ENCODE results near the gene SLC5A2.

The SLC5A2 gene

GRCh38 chr16:31458844-31459686, 23.9 kb upstream of the SLC5A2 start, which contains the start of gene ARMC5 (continued):
- TF ChIP-seq, protein P1, sequence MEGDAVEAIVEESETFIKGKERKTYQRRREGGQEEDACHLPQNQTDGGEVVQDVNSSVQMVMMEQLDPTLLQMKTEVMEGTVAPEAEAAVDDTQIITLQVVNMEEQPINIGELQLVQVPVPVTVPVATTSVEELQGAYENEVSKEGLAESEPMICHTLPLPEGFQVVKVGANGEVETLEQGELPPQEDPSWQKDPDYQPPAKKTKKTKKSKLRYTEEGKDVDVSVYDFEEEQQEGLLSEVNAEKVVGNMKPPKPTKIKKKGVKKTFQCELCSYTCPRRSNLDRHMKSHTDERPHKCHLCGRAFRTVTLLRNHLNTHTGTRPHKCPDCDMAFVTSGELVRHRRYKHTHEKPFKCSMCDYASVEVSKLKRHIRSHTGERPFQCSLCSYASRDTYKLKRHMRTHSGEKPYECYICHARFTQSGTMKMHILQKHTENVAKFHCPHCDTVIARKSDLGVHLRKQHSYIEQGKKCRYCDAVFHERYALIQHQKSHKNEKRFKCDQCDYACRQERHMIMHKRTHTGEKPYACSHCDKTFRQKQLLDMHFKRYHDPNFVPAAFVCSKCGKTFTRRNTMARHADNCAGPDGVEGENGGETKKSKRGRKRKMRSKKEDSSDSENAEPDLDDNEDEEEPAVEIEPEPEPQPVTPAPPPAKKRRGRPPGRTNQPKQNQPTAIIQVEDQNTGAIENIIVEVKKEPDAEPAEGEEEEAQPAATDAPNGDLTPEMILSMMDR (tag by site-specific recombination; IDR thresholded peaks at IDR 0.05) = peak; percentile 89
- TF ChIP-seq SP7 (tag by site-specific recombination; IDR thresholded peaks at IDR 0.05) = peak; percentile 65
- peak; percentile 62 for TF ChIP-seq EGR2 (tag by site-specific recombination; IDR thresholded peaks at IDR 0.05; ENCODE audit: low read depth)
- peak; percentile 97 for TF ChIP-seq SP3 (tag by site-specific recombination; IDR thresholded peaks at IDR 0.05)
- TF ChIP-seq ZNF394 (tag by site-specific recombination; IDR thresholded peaks at IDR 0.05; ENCODE audit: borderline replicate concordance) = peak; percentile 80; the same call in 1 of the 2 replicates
- no peak for TF ChIP-seq ZNF114 (tag by site-specific recombination; IDR thresholded peaks at IDR 0.05)
- TF ChIP-seq YY2 (tag by site-specific recombination; IDR thresholded peaks at IDR 0.05) = peak; percentile 93
- no peak for TF ChIP-seq TSHZ1 (tag by site-specific recombination; IDR thresholded peaks at IDR 0.05; ENCODE audit: borderline replicate concordance)
- peak; percentile 36; the same call in 1 of the 2 replicates for TF ChIP-seq ZNF660 (tag by site-specific recombination; IDR thresholded peaks at IDR 0.05)
- TF ChIP-seq ZBTB11 (tag by site-specific recombination; conservative IDR thresholded peaks at IDR 0.05; ENCODE audit: low read depth) = peak; percentile 94
- TF ChIP-seq ZBTB48 (tag by site-specific recombination; IDR thresholded peaks at IDR 0.05) = peak; percentile 80; the same call in 1 of the 2 replicates
- TF ChIP-seq, protein P2, sequence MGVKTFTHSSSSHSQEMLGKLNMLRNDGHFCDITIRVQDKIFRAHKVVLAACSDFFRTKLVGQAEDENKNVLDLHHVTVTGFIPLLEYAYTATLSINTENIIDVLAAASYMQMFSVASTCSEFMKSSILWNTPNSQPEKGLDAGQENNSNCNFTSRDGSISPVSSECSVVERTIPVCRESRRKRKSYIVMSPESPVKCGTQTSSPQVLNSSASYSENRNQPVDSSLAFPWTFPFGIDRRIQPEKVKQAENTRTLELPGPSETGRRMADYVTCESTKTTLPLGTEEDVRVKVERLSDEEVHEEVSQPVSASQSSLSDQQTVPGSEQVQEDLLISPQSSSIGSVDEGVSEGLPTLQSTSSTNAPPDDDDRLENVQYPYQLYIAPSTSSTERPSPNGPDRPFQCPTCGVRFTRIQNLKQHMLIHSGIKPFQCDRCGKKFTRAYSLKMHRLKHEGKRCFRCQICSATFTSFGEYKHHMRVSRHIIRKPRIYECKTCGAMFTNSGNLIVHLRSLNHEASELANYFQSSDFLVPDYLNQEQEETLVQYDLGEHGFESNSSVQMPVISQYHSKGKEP (tag by site-specific recombination; IDR thresholded peaks at IDR 0.05) = 0 out of 2 replicates have a peak, but pooled peaks have one; percentile 3
- TF ChIP-seq ZNF501 (tag by site-specific recombination; IDR thresholded peaks at IDR 0.05) = peak; percentile 42; the same call in 1 of the 2 replicates
- peak; percentile 54 for TF ChIP-seq ZBTB8A (tag by site-specific recombination; IDR thresholded peaks at IDR 0.05)
- peak; percentile 84 for TF ChIP-seq ZNF341 (tag by site-specific recombination; IDR thresholded peaks at IDR 0.05; ENCODE audit: low read depth)
- TF ChIP-seq KLF9 (tag by site-specific recombination; IDR thresholded peaks at IDR 0.05; ENCODE audit: low read depth) = peak; percentile 84
- no peak for TF ChIP-seq SALL2 (tag by site-specific recombination; IDR thresholded peaks at IDR 0.05; ENCODE audit: borderline replicate concordance)
- peak; percentile 99 for TF ChIP-seq ZNF76 (tag by site-specific recombination; IDR thresholded peaks at IDR 0.05; ENCODE audit: borderline replicate concordance, low read depth)
- peak; percentile 96 for TF ChIP-seq YY1 (tag by site-specific recombination; IDR thresholded peaks at IDR 0.05)
- TF ChIP-seq SCRT1 (tag by site-specific recombination; IDR thresholded peaks at IDR 0.05; ENCODE audit: borderline replicate concordance) = no peak
- no peak for TF ChIP-seq MZF1 (tag by site-specific recombination; IDR thresholded peaks at IDR 0.05; ENCODE audit: borderline replicate concordance)
- TF ChIP-seq ZFP69B (tag by site-specific recombination; IDR thresholded peaks at IDR 0.05) = 0 out of 2 replicates have a peak, but pooled peaks have one; percentile 6
- TF ChIP-seq ZXDB (tag by site-specific recombination; IDR thresholded peaks at IDR 0.05) = peak; percentile 94
- TF ChIP-seq KLF1 (tag by site-specific recombination; IDR thresholded peaks at IDR 0.05) = peak; percentile 80
- peak; percentile 95 for TF ChIP-seq ZEB2 (tag by site-specific recombination; IDR thresholded peaks at IDR 0.05)
- peak; percentile 48; the same call in 1 of the 2 replicates for TF ChIP-seq GLIS2 (tag by site-specific recombination; IDR thresholded peaks at IDR 0.05)
- no peak for TF ChIP-seq ZNF169 (tag by site-specific recombination; IDR thresholded peaks at IDR 0.05)
- no peak for TF ChIP-seq ZNF626 (tag by site-specific recombination; IDR thresholded peaks at IDR 0.05)
